GM12801 (cell line): ENCODE results near the gene RSU1.

Experiments
- TF ChIP-seq, protein P1 (sequence below): IDR thresholded peaks from one replicate; pipeline ENCODE4 v1.5.1; 2011; ENCODE audit warnings: control low read depth; ENCODE audit not compliant: insufficient read length; ENCODE audit errors: extremely low read depth

RSU1 gene

GRCh38 chr10:16717622-16718395 is 99.4 kb downstream of the RSU1 start:
- TF ChIP-seq, protein P1, sequence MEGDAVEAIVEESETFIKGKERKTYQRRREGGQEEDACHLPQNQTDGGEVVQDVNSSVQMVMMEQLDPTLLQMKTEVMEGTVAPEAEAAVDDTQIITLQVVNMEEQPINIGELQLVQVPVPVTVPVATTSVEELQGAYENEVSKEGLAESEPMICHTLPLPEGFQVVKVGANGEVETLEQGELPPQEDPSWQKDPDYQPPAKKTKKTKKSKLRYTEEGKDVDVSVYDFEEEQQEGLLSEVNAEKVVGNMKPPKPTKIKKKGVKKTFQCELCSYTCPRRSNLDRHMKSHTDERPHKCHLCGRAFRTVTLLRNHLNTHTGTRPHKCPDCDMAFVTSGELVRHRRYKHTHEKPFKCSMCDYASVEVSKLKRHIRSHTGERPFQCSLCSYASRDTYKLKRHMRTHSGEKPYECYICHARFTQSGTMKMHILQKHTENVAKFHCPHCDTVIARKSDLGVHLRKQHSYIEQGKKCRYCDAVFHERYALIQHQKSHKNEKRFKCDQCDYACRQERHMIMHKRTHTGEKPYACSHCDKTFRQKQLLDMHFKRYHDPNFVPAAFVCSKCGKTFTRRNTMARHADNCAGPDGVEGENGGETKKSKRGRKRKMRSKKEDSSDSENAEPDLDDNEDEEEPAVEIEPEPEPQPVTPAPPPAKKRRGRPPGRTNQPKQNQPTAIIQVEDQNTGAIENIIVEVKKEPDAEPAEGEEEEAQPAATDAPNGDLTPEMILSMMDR: no peak

- TF ChIP-seq, protein P1: no peak
Observed at GRCh38 chr10:16716051-16716450, 101.2 kb downstream of the RSU1 start.

- TF ChIP-seq, protein P1: no peak
Observed at GRCh38 chr10:16713290-16713689, 103.9 kb downstream of the RSU1 start.

DNA sequence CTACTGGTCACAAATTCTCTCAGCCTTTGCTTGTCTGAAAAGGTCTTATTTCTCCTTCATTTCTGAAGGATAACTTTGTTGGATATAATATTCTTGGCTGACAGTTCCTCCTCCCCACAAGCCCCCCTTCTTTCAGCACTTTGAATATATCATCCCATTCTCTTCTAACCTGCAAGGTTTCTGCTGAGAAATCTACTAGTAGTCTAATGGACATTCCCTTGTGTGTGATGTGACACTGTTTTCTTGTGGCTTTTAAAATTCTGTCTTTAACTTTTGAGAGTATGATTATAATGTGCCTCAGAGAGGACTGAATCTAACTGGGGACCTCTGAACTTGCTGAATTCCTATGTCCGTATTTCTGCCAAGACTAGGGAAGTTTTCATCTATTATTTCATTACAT is 104.3 kb downstream of the RSU1 start:
- TF ChIP-seq, protein P1: no peak

GRCh38 chr10:16700331-16700730 is 116.9 kb downstream of the RSU1 start:
- TF ChIP-seq, protein P1: no peak

- TF ChIP-seq, protein P1: no peak
Observed at GRCh38 chr10:16699435-16700057, 117.7 kb downstream of the RSU1 start.

DNA sequence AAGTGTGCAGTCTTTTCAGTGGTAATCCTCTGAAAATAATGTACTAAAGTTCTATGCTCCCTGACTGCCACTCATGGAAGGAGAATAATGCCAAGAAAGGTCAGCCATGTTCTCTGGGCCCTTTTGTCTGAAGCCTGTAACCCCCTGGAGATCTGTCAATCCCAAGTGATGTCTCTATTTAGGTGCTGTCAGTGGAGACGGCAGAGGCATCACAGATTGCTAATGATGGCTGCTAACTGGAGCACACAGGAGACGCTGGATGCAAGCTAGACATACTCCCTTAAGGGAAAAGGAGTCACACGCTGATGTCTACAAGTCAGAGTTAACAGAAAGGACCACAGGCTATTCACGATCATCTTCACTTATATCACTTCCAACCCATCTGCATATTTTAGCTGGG is 118.8 kb downstream of the RSU1 start:
- TF ChIP-seq, protein P1: no peak
